Parathyroid adenoma (tissue), 2 donors: Measurements from ENCODE around the gene PTPRA.
"Not testable (repeated sequence)": the region's sequence is repeated elsewhere in the genome, so short reads cannot be mapped to it uniquely, and the experiment has no call there.

Experiments
- H2AFZ ChIP-seq: fragments of 300-600 bp; sonication (generic); one replicate; pipeline ENCODE4 v1.7.0; 2017; ENCODE audit warnings: antibody characterized with exemption, mild to moderate bottlenecking
- H3K27ac ChIP-seq: fragments of 300-600 bp; sonication (generic); one replicate; pipeline ENCODE4 v1.7.0; 2017
- H3K27me3 ChIP-seq: fragments of 300-600 bp; sonication (generic); one replicate; pipeline ENCODE4 v1.7.0; 2017; ENCODE audit warnings: low read length; ENCODE audit not compliant: control insufficient read depth, insufficient read depth
- H3K36me3 ChIP-seq: fragments of 300-600 bp; sonication (generic); one replicate; pipeline ENCODE4 v1.7.0; 2017; ENCODE audit warnings: low read length; ENCODE audit not compliant: control insufficient read depth, insufficient read depth
- H3K4me1 ChIP-seq: fragments of 300-600 bp; sonication (generic); one replicate; pipeline ENCODE4 v1.7.0; 2017; ENCODE audit warnings: control low read depth
- H3K4me2 ChIP-seq: fragments of 300-600 bp; sonication (generic); one replicate; pipeline ENCODE4 v1.7.0; 2017; ENCODE audit warnings: low read length
- H3K4me3 ChIP-seq: fragments of 300-600 bp; sonication (generic); one replicate; pipeline ENCODE4 v1.7.0; 2017; ENCODE audit warnings: low read depth, low read length
- H3K79me2 ChIP-seq: fragments of 300-600 bp; sonication (generic); one replicate; pipeline ENCODE4 v1.7.0; 2017; ENCODE audit warnings: control low read depth
- H3K9ac ChIP-seq: fragments of 300-600 bp; sonication (generic); one replicate; pipeline ENCODE4 v1.7.0; 2017; ENCODE audit warnings: mild to moderate bottlenecking
- H3K9me3 ChIP-seq: fragments of 300-600 bp; sonication (generic); one replicate; pipeline ENCODE4 v1.7.0; 2017; ENCODE audit warnings: low read length; ENCODE audit not compliant: control insufficient read depth
- TF ChIP-seq, protein P1 (sequence below): fragments of 300-600 bp; sonication (generic); IDR thresholded peaks from one replicate; pipeline ENCODE4 v1.7.0; 2017; ENCODE audit warnings: antibody characterized with exemption, mild to moderate bottlenecking
- donor health status: primary hyperparathyroidism.

The PTPRA gene

DNA sequence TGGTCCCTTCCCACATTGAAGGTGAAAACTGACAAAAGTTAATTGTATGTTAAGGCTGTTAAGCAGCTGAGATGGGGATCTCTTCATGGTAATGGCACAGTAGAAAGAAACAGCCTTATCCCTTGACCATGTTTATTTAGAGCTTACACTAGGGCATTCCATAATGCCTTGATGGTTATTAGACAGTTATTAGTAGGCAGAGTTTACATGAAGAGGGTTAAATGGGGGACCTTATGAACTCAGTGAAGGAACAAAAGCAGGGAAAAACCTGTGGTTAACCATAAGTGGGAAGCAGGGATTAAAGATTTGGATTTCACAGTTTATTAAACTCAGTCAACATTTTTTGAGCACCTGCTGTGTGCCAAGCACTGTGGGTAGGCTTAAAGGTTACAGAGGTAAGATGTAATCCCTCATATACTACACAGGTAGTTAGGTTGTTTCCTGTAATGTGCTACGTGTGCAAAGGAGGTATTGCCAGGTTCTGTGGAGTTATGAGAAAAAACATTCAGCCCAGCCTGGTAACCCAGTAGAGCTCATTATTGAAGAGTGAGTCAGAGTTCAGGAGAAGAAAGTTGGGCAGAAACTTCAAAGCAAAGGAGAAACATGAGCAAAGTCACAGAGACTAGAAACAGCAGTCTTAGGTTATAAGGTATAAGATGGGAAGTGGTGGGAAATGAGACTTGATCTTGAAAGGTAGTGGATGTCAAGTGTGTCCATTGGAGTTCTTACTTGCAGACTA, 137.9 kb downstream of the PTPRA start:
- H3K79me2 ChIP-seq = no peaks in the 10 kb centered on the region
- no peak overlapping the region for H3K4me3 ChIP-seq
- no peak overlapping the region for H3K4me2 ChIP-seq
- H3K36me3 ChIP-seq = no peaks in the 10 kb centered on the region
- H2AFZ ChIP-seq = no peak overlapping the region
- H3K9me3 ChIP-seq = no peaks in the 10 kb centered on the region
- no peaks in the 10 kb centered on the region for H3K27me3 ChIP-seq
- H3K9ac ChIP-seq = no peak overlapping the region
- no peaks in the 10 kb centered on the region for H3K4me1 ChIP-seq
- TF ChIP-seq, protein P1, sequence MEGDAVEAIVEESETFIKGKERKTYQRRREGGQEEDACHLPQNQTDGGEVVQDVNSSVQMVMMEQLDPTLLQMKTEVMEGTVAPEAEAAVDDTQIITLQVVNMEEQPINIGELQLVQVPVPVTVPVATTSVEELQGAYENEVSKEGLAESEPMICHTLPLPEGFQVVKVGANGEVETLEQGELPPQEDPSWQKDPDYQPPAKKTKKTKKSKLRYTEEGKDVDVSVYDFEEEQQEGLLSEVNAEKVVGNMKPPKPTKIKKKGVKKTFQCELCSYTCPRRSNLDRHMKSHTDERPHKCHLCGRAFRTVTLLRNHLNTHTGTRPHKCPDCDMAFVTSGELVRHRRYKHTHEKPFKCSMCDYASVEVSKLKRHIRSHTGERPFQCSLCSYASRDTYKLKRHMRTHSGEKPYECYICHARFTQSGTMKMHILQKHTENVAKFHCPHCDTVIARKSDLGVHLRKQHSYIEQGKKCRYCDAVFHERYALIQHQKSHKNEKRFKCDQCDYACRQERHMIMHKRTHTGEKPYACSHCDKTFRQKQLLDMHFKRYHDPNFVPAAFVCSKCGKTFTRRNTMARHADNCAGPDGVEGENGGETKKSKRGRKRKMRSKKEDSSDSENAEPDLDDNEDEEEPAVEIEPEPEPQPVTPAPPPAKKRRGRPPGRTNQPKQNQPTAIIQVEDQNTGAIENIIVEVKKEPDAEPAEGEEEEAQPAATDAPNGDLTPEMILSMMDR = no peak
- no peak overlapping the region for H3K27ac ChIP-seq

- Histone ChIP-seq H3K4me3 (no peak overlapping the region), H3K79me2 (no peaks in the 10 kb centered on the region), H3K4me1 (no peaks in the 10 kb centered on the region), H3K4me2 (no peak overlapping the region), H3K9ac (no peak overlapping the region), H3K9me3 (no peaks in the 10 kb centered on the region), H2AFZ (no peak overlapping the region), H3K27ac (no peak overlapping the region), H3K36me3 (no peaks in the 10 kb centered on the region), H3K27me3 (no peaks in the 10 kb centered on the region)
- TF ChIP-seq, protein P1 = no peak
Measured at GRCh38 chr20:3011752-3012151, 138.5 kb downstream of the PTPRA start.

DNA sequence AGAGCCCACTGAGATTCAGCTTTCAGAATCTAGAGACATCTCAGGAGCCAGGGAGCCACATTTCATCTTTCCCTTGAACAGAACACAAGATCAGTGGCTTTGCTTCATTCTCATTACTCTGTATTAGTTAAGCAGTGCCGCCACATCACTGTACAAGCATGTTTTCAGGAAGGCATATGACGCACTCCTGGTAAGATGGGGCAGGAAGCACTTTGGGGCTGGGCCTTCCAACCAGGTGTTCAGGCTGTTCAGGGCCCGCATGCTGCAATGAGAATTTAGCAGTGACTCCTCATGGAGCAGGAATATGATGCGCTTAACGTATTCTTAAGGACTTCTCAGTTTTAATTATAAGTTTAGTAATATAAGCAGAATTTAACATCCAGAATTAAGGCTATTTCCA, 140.5 kb downstream of the PTPRA start:
- Histone ChIP-seq H3K36me3 (no peaks in the 10 kb centered on the region), H2AFZ (no peak overlapping the region), H3K9me3 (no peaks in the 10 kb centered on the region), H3K9ac (no peak overlapping the region), H3K4me2 (no peak overlapping the region), H3K4me1 (no peaks in the 10 kb centered on the region), H3K79me2 (no peaks in the 10 kb centered on the region), H3K27me3 (no peaks in the 10 kb centered on the region), H3K4me3 (no peak overlapping the region), H3K27ac (no peak overlapping the region)
- TF ChIP-seq, protein P1 = no peak

DNA sequence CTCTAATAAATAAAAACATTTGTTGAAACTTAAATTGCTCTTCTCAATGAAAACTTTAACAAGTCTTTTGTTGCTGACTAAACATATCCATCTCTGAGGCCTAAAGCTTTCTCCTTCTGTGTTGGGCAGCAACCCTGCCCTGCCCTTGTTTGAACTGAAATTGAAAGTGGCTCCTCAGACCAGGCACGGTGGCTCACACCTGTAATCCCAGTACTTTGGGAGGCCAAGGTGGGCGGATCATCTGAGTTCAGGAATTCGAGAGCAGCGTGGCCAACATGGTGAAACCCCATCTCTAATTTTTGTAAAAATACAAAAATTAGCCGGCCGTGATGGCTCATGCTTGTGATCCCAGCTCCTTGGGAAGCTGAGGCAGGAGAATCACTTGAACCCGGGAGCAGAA, 140.9 kb downstream of the PTPRA start:
- Histone ChIP-seq H3K27ac (no peak overlapping the region), H3K36me3 (no peaks in the 10 kb centered on the region), H3K27me3 (no peaks in the 10 kb centered on the region), H2AFZ (no peak overlapping the region), H3K9ac (no peak overlapping the region), H3K9me3 (no peaks in the 10 kb centered on the region), H3K79me2 (no peaks in the 10 kb centered on the region), H3K4me2 (no peak overlapping the region), H3K4me3 (no peak overlapping the region), H3K4me1 (no peaks in the 10 kb centered on the region)
- TF ChIP-seq, protein P1 = no peak

- Histone ChIP-seq H3K36me3 (no peaks in the 10 kb centered on the region), H2AFZ (no peak overlapping the region)
- TF ChIP-seq, protein P1 = no peak
Measured at GRCh38 chr20:3014662-3015061, 141.4 kb downstream of the PTPRA start.

GRCh38 chr20:3015302-3015701, 142.0 kb downstream of the PTPRA start:
- not testable (repeated sequence) for H3K9me3 ChIP-seq, H3K79me2 ChIP-seq, H3K27ac ChIP-seq, H3K4me3 ChIP-seq, H3K36me3 ChIP-seq, H3K4me2 ChIP-seq, H3K4me1 ChIP-seq, H3K9ac ChIP-seq, H2AFZ ChIP-seq, H3K27me3 ChIP-seq

More at GRCh38 chr20:3014662-3015061, 141.4 kb downstream of the PTPRA start:
- H3K4me3 ChIP-seq = no peak overlapping the region
- H3K27me3 ChIP-seq = no peaks in the 10 kb centered on the region
- no peaks in the 10 kb centered on the region for H3K79me2 ChIP-seq
- no peak overlapping the region for H3K4me2 ChIP-seq
- H3K9ac ChIP-seq = no peak overlapping the region
- H3K27ac ChIP-seq = no peak overlapping the region
- H3K4me1 ChIP-seq = no peaks in the 10 kb centered on the region
- no peaks in the 10 kb centered on the region for H3K9me3 ChIP-seq
